Subcutaneous abdominal adipose tissue (tissue), 5 donors: ENCODE measurements around the gene CCR1.
"Not testable (repeated sequence)": the region's sequence is repeated elsewhere in the genome, so short reads cannot be mapped to it uniquely, and the experiment has no call there.

ENCODE experiments used
- H3K27ac ChIP-seq: one replicate; pipeline ENCODE4 v1.7.0; 2013; ENCODE audit warnings: low read depth, mild to moderate bottlenecking, inconsistent platforms, low read length, moderate library complexity
- H3K27me3 ChIP-seq, 5 donors: one replicate each; pipeline ENCODE4 v1.7.0; 2013; ENCODE audit warnings: low read length in 5 of 5, inconsistent platforms in 1 of 5; ENCODE audit not compliant: control insufficient read depth in 5 of 5, insufficient read depth in 4 of 5
- H3K36me3 ChIP-seq, 5 donors: one replicate each; pipeline ENCODE4 v1.7.0; 2013; ENCODE audit warnings: low read length in 5 of 5; ENCODE audit not compliant: control insufficient read depth in 5 of 5, insufficient read depth in 5 of 5
- H3K4me1 ChIP-seq, 5 donors: one replicate each; pipeline ENCODE4 v1.7.0; 2013; ENCODE audit warnings: low read length in 5 of 5, mild to moderate bottlenecking in 3 of 5, moderate library complexity in 1 of 5; ENCODE audit not compliant: control insufficient read depth in 5 of 5, insufficient read depth in 5 of 5
- H3K4me3 ChIP-seq, 5 donors: one replicate each; pipeline ENCODE4 v1.7.0; 2013; ENCODE audit warnings: low read length in 5 of 5, low read depth in 1 of 5
- H3K9ac ChIP-seq, 5 donors: one replicate each; pipeline ENCODE4 v1.7.0; 2013; ENCODE audit warnings: low read length in 5 of 5, mild to moderate bottlenecking in 4 of 5, moderate library complexity in 3 of 5
- H3K9me3 ChIP-seq, 5 donors: one replicate each; pipeline ENCODE4 v1.7.0; 2013; ENCODE audit warnings: low read length in 5 of 5; ENCODE audit not compliant: control insufficient read depth in 5 of 5
- donor health status: healthy.
- donor health status: healthy.
- donor health status: healthy.
- donor health status: healthy.
- donor health status: healthy.

Gene CCR1

GRCh38 chr3:46213201-46213600 lies 5.1 kb upstream of the CCR1 start:
- H3K36me3 ChIP-seq: no peaks in the 10 kb centered on the region
- no peak overlapping the region for H3K4me3 ChIP-seq
- H3K9me3 ChIP-seq: no peaks in the 10 kb centered on the region
- no peak overlapping the region for H3K27ac ChIP-seq
- H3K9ac ChIP-seq: no peak overlapping the region
- H3K27me3 ChIP-seq: peaks cover 0 to 3% (median 0%) of the 10 kb centered on the region in 5 donors
- peaks cover 0 to 7% (median 0%) of the 10 kb centered on the region in 5 donors for H3K4me1 ChIP-seq

DNA sequence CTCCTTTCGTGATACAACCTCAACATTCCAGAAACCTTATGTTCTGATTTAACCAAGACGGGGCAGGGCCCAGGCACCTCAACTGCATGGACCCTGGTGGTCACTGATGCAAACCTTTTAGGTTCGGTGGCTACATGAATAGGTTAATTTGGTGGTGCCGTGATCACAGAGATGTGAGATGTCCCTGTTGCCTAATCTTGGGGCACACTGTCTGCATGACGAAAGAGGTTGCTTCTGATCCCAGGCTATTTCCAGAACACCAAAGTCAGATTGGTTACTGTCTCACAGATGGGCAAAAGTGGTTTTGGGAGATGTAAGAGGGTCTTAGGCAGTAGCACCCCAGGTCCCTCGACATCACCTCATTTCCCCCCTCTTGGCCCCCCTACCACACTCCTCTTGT lies 4.0 kb upstream of the CCR1 start:
- Histone ChIP-seq H3K27ac (no peak overlapping the region), H3K27me3 (peaks cover 0 to 3% (median 0%) of the 10 kb centered on the region in 5 donors), H3K9ac (no peak overlapping the region), H3K4me1 (peaks cover 0 to 16% (median 10%) of the 10 kb centered on the region in 5 donors), H3K9me3 (no peaks in the 10 kb centered on the region), H3K4me3 (no peak overlapping the region), H3K36me3 (no peaks in the 10 kb centered on the region)

GRCh38 chr3:46209746-46210470 lies 1.8 kb upstream of the CCR1 start:
- Histone ChIP-seq H3K4me3 (no peak overlapping the region), H3K27me3 (peaks cover 0 to 3% (median 0%) of the 10 kb centered on the region in 5 donors), H3K9me3 (no peaks in the 10 kb centered on the region), H3K9ac (no peak overlapping the region), H3K4me1 (peaks cover 0 to 27% (median 17%) of the 10 kb centered on the region in 5 donors), H3K27ac (no peak overlapping the region), H3K36me3 (no peaks in the 10 kb centered on the region)

- H3K4me3 ChIP-seq: no peak overlapping the region
- no peaks in the 10 kb centered on the region for H3K9me3 ChIP-seq
- no peak overlapping the region for H3K9ac ChIP-seq
- peaks cover 0 to 27% (median 17%) of the 10 kb centered on the region in 5 donors for H3K4me1 ChIP-seq
- H3K27ac ChIP-seq: no peak overlapping the region
- H3K36me3 ChIP-seq: no peaks in the 10 kb centered on the region
- H3K27me3 ChIP-seq: no peaks in the 10 kb centered on the region
Measured at GRCh38 chr3:46209053-46209452, 940 bp upstream of the CCR1 start.

GRCh38 chr3:46207514-46207913 lies 599 bp downstream of the CCR1 start:
- not testable (repeated sequence) for H3K27me3 ChIP-seq, H3K36me3 ChIP-seq, H3K9me3 ChIP-seq
- Histone ChIP-seq H3K9ac (peak overlapping the region in 4 of 5 donors; percentile 34 to 48 (median 39)), H3K27ac (peak overlapping the region; percentile 50), H3K4me1 (peaks cover 0 to 27% (median 17%) of the 10 kb centered on the region in 5 donors), H3K4me3 (peak overlapping the region; percentile 28 to 69 (median 45))

GRCh38 chr3:46206282-46207015 lies 1.7 kb downstream of the CCR1 start:
- Histone ChIP-seq H3K27ac (peak overlapping the region; percentile 50), H3K36me3 (peaks cover 0 to 10% (median 2%) of the 10 kb centered on the region in 5 donors), H3K9me3 (no peaks in the 10 kb centered on the region), H3K4me1 (peaks cover 0 to 28% (median 17%) of the 10 kb centered on the region in 5 donors), H3K4me3 (peak overlapping the region; percentile 34 to 69 (median 45)), H3K27me3 (no peaks in the 10 kb centered on the region), H3K9ac (peak overlapping the region in 4 of 5 donors; percentile 2 to 46 (median 16))

DNA sequence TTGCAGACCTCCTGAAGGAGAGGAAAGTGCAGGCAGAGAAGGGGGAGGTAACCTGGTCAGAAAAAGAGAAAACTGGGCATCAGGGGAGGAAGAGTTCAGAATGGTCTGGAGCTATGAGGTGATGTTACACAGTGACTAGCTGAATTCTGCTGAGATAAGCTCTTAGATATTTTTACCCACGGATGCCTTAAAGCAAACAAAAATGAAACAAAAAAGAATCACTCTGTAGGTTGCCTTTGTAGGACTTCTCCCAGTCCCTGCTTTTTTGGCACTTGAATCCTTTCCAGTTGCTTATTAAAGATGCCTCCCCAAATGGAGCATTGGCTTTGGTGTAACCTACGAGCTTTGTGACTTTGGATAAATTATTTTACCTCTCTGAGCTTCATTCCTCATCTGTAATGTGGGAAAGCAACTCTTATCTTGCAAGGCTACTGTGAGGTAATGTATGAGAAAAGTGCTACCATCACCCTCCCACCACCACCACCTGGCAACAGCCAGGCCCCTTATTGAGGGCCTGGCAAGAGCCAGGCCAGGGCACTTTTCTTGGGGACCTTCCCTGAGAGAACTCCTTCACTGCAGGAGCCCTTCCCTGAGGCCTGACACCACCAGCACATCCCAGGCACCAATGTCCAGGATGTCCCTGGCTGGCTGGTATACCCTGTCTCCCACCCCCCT lies 2.7 kb downstream of the CCR1 start:
- Histone ChIP-seq H3K9ac (no peak overlapping the region), H3K27ac (peak overlapping the region; percentile 50), H3K27me3 (no peaks in the 10 kb centered on the region), H3K4me1 (peaks cover 0 to 33% (median 17%) of the 10 kb centered on the region in 5 donors), H3K9me3 (no peaks in the 10 kb centered on the region), H3K4me3 (peak overlapping the region in 1 of 5 donors; percentile 59), H3K36me3 (peaks cover 0 to 14% (median 2%) of the 10 kb centered on the region in 5 donors)

GRCh38 chr3:46203681-46204080 lies 4.4 kb downstream of the CCR1 start:
- Histone ChIP-seq H3K36me3 (peaks cover 0 to 14% (median 2%) of the 10 kb centered on the region in 5 donors), H3K4me1 (peaks cover 0 to 31% (median 17%) of the 10 kb centered on the region in 5 donors), H3K27ac (no peak overlapping the region), H3K4me3 (no peak overlapping the region), H3K9ac (no peak overlapping the region), H3K27me3 (no peaks in the 10 kb centered on the region), H3K9me3 (no peaks in the 10 kb centered on the region)

DNA sequence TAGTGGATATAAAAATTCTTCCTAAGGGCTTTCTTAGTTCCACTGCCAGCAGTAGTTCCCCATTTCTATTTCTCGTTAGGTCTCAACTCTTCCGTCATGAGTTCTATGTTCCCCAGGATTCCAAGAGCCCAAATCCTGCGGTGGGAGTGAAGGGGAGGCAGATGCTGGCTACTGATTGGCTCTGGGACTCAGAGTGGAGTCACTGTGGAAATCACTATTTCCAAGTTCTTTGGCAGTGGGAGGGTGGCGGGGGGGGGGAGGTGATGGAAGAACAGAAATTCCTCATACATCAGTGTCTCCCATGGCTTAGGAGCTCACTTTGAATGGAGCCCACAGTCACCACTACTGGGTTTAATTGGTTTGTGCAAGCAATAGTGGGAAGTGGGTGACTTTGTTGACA lies 5.6 kb downstream of the CCR1 start:
- H3K9ac ChIP-seq: no peak overlapping the region
- H3K27me3 ChIP-seq: no peaks in the 10 kb centered on the region
- peaks cover 0 to 20% (median 12%) of the 10 kb centered on the region in 5 donors for H3K4me1 ChIP-seq
- H3K9me3 ChIP-seq: no peaks in the 10 kb centered on the region
- no peak overlapping the region for H3K4me3 ChIP-seq
- peaks cover 0 to 14% (median 2%) of the 10 kb centered on the region in 5 donors for H3K36me3 ChIP-seq
- no peak overlapping the region for H3K27ac ChIP-seq
